ENCODE results near the gene AFF1. TPM values are rescaled to one million over a fixed set of nuclear protein-coding genes. Genes with fewer than 3 reads are reported as not detected.

Gene AFF1
- total and polyA plus RNA-seq, 2 donors from 2014 or later: 13.4 to 187 TPM

GRCh38 chr4:86957215-86957614, 22.4 kb downstream of the AFF1 start:
- Histone ChIP-seq H3K27ac (ENCODE audit: low read depth in 2 of 2, low read length in 2 of 2) (no peak overlapping the region), H3K9ac (ENCODE audit: low read length in 3 of 3) (no peak overlapping the region), H3K9me3 (ENCODE audit: control insufficient read depth in 2 of 3, insufficient read depth in 1 of 3, low read length in 3 of 3) (no peaks in the 10 kb centered on the region), H3K27me3 (ENCODE audit: control insufficient read depth, insufficient read depth, low read length) (no peaks in the 10 kb centered on the region), H3K4me1 (ENCODE audit: control insufficient read depth in 2 of 3, insufficient read depth in 2 of 3, low read depth in 1 of 3, low read length in 3 of 3) (peaks cover 5 to 26% (median 16%) of the 10 kb centered on the region in 3 donors), H3K4me3 (ENCODE audit: low read length in 3 of 3) (no peak overlapping the region), H3K36me3 (ENCODE audit: control insufficient read depth in 2 of 3, insufficient read depth in 3 of 3, low read length in 3 of 3) (peaks cover 0 to 2% (median 0%) of the 10 kb centered on the region in 3 donors)
- FAIRE-seq: no peak
- no peak for TF ChIP-seq CTCF (IDR thresholded peaks at IDR 0.05; ENCODE audit: borderline replicate concordance, extremely low read depth, insufficient read depth)
- intact Hi-C loops (cut with DNase I): no loop called here
- DNase-seq: no peak

- H3K27ac ChIP-seq (ENCODE audit: low read depth in 2 of 2, low read length in 2 of 2): no peak overlapping the region
- peaks cover 5 to 26% (median 16%) of the 10 kb centered on the region in 3 donors for H3K4me1 ChIP-seq (ENCODE audit: control insufficient read depth in 2 of 3, insufficient read depth in 2 of 3, low read depth in 1 of 3, low read length in 3 of 3)
- no peak for FAIRE-seq
Observed at GRCh38 chr4:86959588-86960500, 25.0 kb downstream of the AFF1 start.

GRCh38 chr4:86960557-86960961, 25.7 kb downstream of the AFF1 start:
- H3K4me1 ChIP-seq (ENCODE audit: control insufficient read depth in 2 of 3, insufficient read depth in 2 of 3, low read depth in 1 of 3, low read length in 3 of 3): peaks cover 5 to 26% (median 22%) of the 10 kb centered on the region in 3 donors
- no peaks in the 10 kb centered on the region for H3K9me3 ChIP-seq (ENCODE audit: control insufficient read depth in 2 of 3, insufficient read depth in 1 of 3, low read length in 3 of 3)
- peaks cover 0 to 2% (median 0%) of the 10 kb centered on the region in 3 donors for H3K36me3 ChIP-seq (ENCODE audit: control insufficient read depth in 2 of 3, insufficient read depth in 3 of 3, low read length in 3 of 3)
- H3K27ac ChIP-seq (ENCODE audit: low read depth in 2 of 2, low read length in 2 of 2): no peak overlapping the region
- no peaks in the 10 kb centered on the region for H3K27me3 ChIP-seq (ENCODE audit: control insufficient read depth, insufficient read depth, low read length)
- TF ChIP-seq CTCF (IDR thresholded peaks at IDR 0.05; ENCODE audit: borderline replicate concordance, extremely low read depth, insufficient read depth): no peak
- FAIRE-seq (no peak), DNase-seq (peak in 1 of 5 donors; percentile 36)
- H3K4me3 ChIP-seq (ENCODE audit: low read length in 3 of 3): no peak overlapping the region
- intact Hi-C loops (cut with DNase I): no loop called here
- H3K9ac ChIP-seq (ENCODE audit: low read length in 3 of 3): no peak overlapping the region

More at GRCh38 chr4:86959588-86960500, 25.0 kb downstream of the AFF1 start:
- Histone ChIP-seq H3K9ac (ENCODE audit: low read length in 3 of 3) (no peak overlapping the region), H3K4me3 (ENCODE audit: low read length in 3 of 3) (no peak overlapping the region), H3K36me3 (ENCODE audit: control insufficient read depth in 2 of 3, insufficient read depth in 3 of 3, low read length in 3 of 3) (peaks cover 0 to 2% (median 0%) of the 10 kb centered on the region in 3 donors), H3K9me3 (ENCODE audit: control insufficient read depth in 2 of 3, insufficient read depth in 1 of 3, low read length in 3 of 3) (no peaks in the 10 kb centered on the region), H3K27me3 (ENCODE audit: control insufficient read depth, insufficient read depth, low read length) (no peaks in the 10 kb centered on the region)
- no peak for TF ChIP-seq CTCF (IDR thresholded peaks at IDR 0.05; ENCODE audit: borderline replicate concordance, extremely low read depth, insufficient read depth)
- DNase-seq: peak in 3 of 5 donors; percentile 23 to 63 (median 58)
- intact Hi-C loops (cut with DNase I): no loop called here
